ENCODE results near the gene TRIM3.

TRIM3 gene

DNA sequence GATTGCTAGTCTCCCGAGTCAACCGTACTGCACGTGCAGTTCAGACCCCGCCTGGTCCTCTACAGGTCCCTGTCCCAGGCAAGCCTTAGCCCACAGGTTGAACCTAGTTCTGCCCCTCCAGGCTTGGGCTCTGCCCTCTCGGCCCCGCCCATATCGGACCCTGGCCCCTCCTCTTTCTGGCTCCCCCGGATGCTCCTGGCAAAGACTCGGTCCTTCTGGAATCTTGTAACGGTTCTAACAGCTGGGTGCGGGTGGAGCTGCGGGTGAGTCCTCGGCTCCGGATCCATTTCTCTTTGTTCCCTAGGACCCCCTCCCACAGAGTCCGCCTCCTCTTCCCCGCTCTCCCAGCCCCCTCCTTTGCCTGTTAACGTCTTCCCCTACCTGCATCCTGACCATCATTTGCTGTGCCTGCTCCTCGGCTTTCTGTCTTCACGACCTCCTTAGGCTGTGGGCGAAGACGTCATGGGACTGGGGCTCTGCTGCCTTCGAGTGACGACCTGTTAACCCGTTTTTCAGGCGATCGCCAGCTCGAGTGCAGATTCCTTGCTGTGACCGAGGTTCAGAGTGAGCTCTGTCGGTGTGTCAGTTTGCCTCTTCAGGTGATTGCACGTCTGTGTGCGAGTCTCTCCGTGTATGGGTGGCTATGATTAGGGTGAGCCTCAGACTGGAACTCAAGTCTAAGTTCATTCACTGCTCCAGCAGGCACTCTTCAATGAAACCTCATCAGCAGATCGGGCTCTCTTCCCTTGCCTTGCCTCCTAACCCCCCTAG, 23.5 kb upstream of the TRIM3 start, which contains the start of gene DNHD1:
TSS of gene DNHD1 (plus strand) at position 212 of the 771 bp plus-strand sequence. CDS start 936 bp downstream, outside the sequence.
- Histone ChIP-seq H3K27ac (ENCODE audit: low read depth, low read length) (no peak within 1 kb of the TSS), H4K20me1 (ENCODE audit: control insufficient read depth, insufficient read depth, low read depth, low read length) (no peaks in the 10 kb centered on the region), H3K36me3 (ENCODE audit: control insufficient read depth, low read length) (peaks cover 29% of the 10 kb centered on the region), H3F3A (ENCODE audit: control insufficient read depth, insufficient read depth) (no peaks in the 10 kb centered on the region), H3K4me1 (ENCODE audit: control insufficient read depth, low read length) (no peaks in the 10 kb centered on the region), H3K4me3 (ENCODE audit: low read length) (no peak within 1 kb of the TSS), H3K27me3 (ENCODE audit: control insufficient read depth, low read length) (no peaks in the 10 kb centered on the region), H3K4me2 (ENCODE audit: low read length) (no peak within 1 kb of the TSS), H3K9me3 (ENCODE audit: control insufficient read depth, insufficient read depth, low read length) (no peaks in the 10 kb centered on the region), H3K79me2 (ENCODE audit: control insufficient read depth, low read length) (no peaks in the 10 kb centered on the region), H3K9me2 (replicated peaks; ENCODE audit: control insufficient read depth, low read length) (no peaks in the 10 kb centered on the region)
- TF ChIP-seq, protein P1, sequence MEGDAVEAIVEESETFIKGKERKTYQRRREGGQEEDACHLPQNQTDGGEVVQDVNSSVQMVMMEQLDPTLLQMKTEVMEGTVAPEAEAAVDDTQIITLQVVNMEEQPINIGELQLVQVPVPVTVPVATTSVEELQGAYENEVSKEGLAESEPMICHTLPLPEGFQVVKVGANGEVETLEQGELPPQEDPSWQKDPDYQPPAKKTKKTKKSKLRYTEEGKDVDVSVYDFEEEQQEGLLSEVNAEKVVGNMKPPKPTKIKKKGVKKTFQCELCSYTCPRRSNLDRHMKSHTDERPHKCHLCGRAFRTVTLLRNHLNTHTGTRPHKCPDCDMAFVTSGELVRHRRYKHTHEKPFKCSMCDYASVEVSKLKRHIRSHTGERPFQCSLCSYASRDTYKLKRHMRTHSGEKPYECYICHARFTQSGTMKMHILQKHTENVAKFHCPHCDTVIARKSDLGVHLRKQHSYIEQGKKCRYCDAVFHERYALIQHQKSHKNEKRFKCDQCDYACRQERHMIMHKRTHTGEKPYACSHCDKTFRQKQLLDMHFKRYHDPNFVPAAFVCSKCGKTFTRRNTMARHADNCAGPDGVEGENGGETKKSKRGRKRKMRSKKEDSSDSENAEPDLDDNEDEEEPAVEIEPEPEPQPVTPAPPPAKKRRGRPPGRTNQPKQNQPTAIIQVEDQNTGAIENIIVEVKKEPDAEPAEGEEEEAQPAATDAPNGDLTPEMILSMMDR (IDR thresholded peaks at IDR 0.05; ENCODE audit: low read depth, low read length, poor library complexity, severe bottlenecking): no peak
- no peak for TF ChIP-seq EZH2phosphoT487 (IDR thresholded peaks at IDR 0.05; ENCODE audit: borderline replicate concordance, low read length)

- no peaks in the 10 kb centered on the region for H3K9me3 ChIP-seq (ENCODE audit: control insufficient read depth, insufficient read depth, low read length)
- H3K4me1 ChIP-seq (ENCODE audit: control insufficient read depth, low read length): no peaks in the 10 kb centered on the region
- peaks cover 8% of the 10 kb centered on the region for H3K79me2 ChIP-seq (ENCODE audit: control insufficient read depth, low read length)
- H3K9me2 ChIP-seq (replicated peaks; ENCODE audit: control insufficient read depth, low read length): no peaks in the 10 kb centered on the region
- H3K27me3 ChIP-seq (ENCODE audit: control insufficient read depth, low read length): no peaks in the 10 kb centered on the region
- H3F3A ChIP-seq (ENCODE audit: control insufficient read depth, insufficient read depth): no peaks in the 10 kb centered on the region
- no peak overlapping the region for H3K27ac ChIP-seq (ENCODE audit: low read depth, low read length)
- peaks cover 68% of the 10 kb centered on the region for H3K36me3 ChIP-seq (ENCODE audit: control insufficient read depth, low read length)
- H3K4me3 ChIP-seq (ENCODE audit: low read length): no peak overlapping the region
- H3K4me2 ChIP-seq (ENCODE audit: low read length): no peak overlapping the region
- no peaks in the 10 kb centered on the region for H4K20me1 ChIP-seq (ENCODE audit: control insufficient read depth, insufficient read depth, low read depth, low read length)
- TF ChIP-seq, protein P1 (IDR thresholded peaks at IDR 0.05; ENCODE audit: low read depth, low read length, poor library complexity, severe bottlenecking): no peak
- no peak for TF ChIP-seq EZH2phosphoT487 (IDR thresholded peaks at IDR 0.05; ENCODE audit: borderline replicate concordance, low read length)
Measured at GRCh38 chr11:6489306-6489705, 15.6 kb upstream of the TRIM3 start.

GRCh38 chr11:6488821-6489220, 15.1 kb upstream of the TRIM3 start:
- peaks cover 10% of the 10 kb centered on the region for H3K79me2 ChIP-seq (ENCODE audit: control insufficient read depth, low read length)
- no peak overlapping the region for H3K4me3 ChIP-seq (ENCODE audit: low read length)
- H3K27me3 ChIP-seq (ENCODE audit: control insufficient read depth, low read length): no peaks in the 10 kb centered on the region
- TF ChIP-seq, protein P1 (IDR thresholded peaks at IDR 0.05; ENCODE audit: low read depth, low read length, poor library complexity, severe bottlenecking): no peak
- no peaks in the 10 kb centered on the region for H4K20me1 ChIP-seq (ENCODE audit: control insufficient read depth, insufficient read depth, low read depth, low read length)
- no peaks in the 10 kb centered on the region for H3F3A ChIP-seq (ENCODE audit: control insufficient read depth, insufficient read depth)
- no peak overlapping the region for H3K4me2 ChIP-seq (ENCODE audit: low read length)
- no peaks in the 10 kb centered on the region for H3K9me2 ChIP-seq (replicated peaks; ENCODE audit: control insufficient read depth, low read length)
- peaks cover 72% of the 10 kb centered on the region for H3K36me3 ChIP-seq (ENCODE audit: control insufficient read depth, low read length)
- H3K9me3 ChIP-seq (ENCODE audit: control insufficient read depth, insufficient read depth, low read length): no peaks in the 10 kb centered on the region
- H3K27ac ChIP-seq (ENCODE audit: low read depth, low read length): no peak overlapping the region
- H3K4me1 ChIP-seq (ENCODE audit: control insufficient read depth, low read length): no peaks in the 10 kb centered on the region
